K562 (cell line): ENCODE data around the gene SIK3. TPM values are rescaled to one million over a fixed set of nuclear protein-coding genes. Genes with fewer than 3 reads are reported as not detected.

ENCODE experiments used
- ATAC-seq: fragments of 200-7000 bp; cut with Tn5 transposase; 3 replicates; pipeline ENCODE4 v1.9.1; 2020; ENCODE audit warnings: moderate library complexity
- BruUV-seq: library from RNA; stranded (reverse); fragments of 400-500 nt; replicated peaks from 2 replicates; lab custom pipeline; 2021; lab: Mats Ljungman, UMichigan
- CTCF ChIA-PET: fragments of 300-600 bp; formaldehyde crosslinking; extraction: SDS; loops from one replicate; lab custom pipeline; 2021; ENCODE audit warnings: low intra/inter-chr PET ratio; lab: Yijun Ruan, JAX
- POLR2A ChIA-PET: fragments of 300-600, 350-650 bp; sonication (Branson Sonifier 250); formaldehyde crosslinking; extraction: SDS; loops from one replicate; lab custom pipeline; 2021; ENCODE audit warnings: antibody characterized with exemption, inconsistent platforms; lab: Yijun Ruan, JAX
- DNase-seq, 4 experiments: peaks; one replicate each; pipeline versions ENCODE4 v3.0.0 to v3.0.0-alpha.2; 2011 to 2018; ENCODE audit warnings: low spot score in 3 of 4, mixed read lengths in 3 of 4; ENCODE audit errors: extremely low read depth in 1 of 4
- FAIRE-seq: peaks from 2 replicates; lab custom pipeline; 2011; peaks lifted over from hg19 to GRCh38; lab: Jason Lieb, UNC
- H2AFZ ChIP-seq: 2 replicates; pipeline ENCODE4 v1.6.0; 2011; ENCODE audit warnings: low read depth, low read length, control low read depth, inconsistent platforms
- H3K27ac ChIP-seq: fragments of 200-600 bp; 3 replicates; pipeline ENCODE4 v1.8.0; 2011; ENCODE audit warnings: low read depth, mild to moderate bottlenecking, control low read depth, inconsistent platforms, low read length, moderate library complexity, mixed read lengths; ENCODE audit errors: extremely low read depth
- H3K27me3 ChIP-seq, 2 experiments: fragments of 300-600 bp in 1 of 2; 2 replicates in 1 of 2; 3 replicates in 1 of 2; pipeline versions ENCODE4 v1.6.0 to v1.8.0; 2011; ENCODE audit warnings: inconsistent platforms in 2 of 2, low read length in 2 of 2, mild to moderate bottlenecking in 1 of 2, mixed read lengths in 1 of 2, moderate library complexity in 1 of 2; ENCODE audit not compliant: control insufficient read depth in 2 of 2, insufficient read depth in 2 of 2
- H3K36me3 ChIP-seq: fragments of 300-600 bp; 3 replicates; pipeline ENCODE4 v1.8.0; 2011; ENCODE audit warnings: mild to moderate bottlenecking, low read length, inconsistent platforms; ENCODE audit not compliant: control insufficient read depth, insufficient read depth
- H3K4me1 ChIP-seq, 2 experiments: fragments of 200-600 bp in 1 of 2; replicated peaks in 1 of 2; 2 replicates in 1 of 2; 3 replicates in 1 of 2; pipeline versions ENCODE4 v1.5.1 to v1.8.0; 2011; ENCODE audit warnings: inconsistent platforms in 2 of 2, low read length in 2 of 2, mild to moderate bottlenecking in 1 of 2, mixed read lengths in 1 of 2, moderate library complexity in 1 of 2; ENCODE audit not compliant: control insufficient read depth in 2 of 2, insufficient read depth in 2 of 2
- H3K4me2 ChIP-seq: 2 replicates; pipeline ENCODE4 v1.6.1; 2011; ENCODE audit warnings: low read length, control low read depth, inconsistent platforms, mixed read lengths; ENCODE audit not compliant: insufficient read depth
- H3K4me3 ChIP-seq: fragments of 200-600 bp; sonication (generic), shearing (Covaris generic); 2 replicates; pipeline ENCODE4 v1.5.1; 2016; ENCODE audit warnings: control low read depth, inconsistent platforms
- H3K79me2 ChIP-seq: fragments of 200-600 bp; 3 replicates; pipeline ENCODE4 v1.8.0; 2011; ENCODE audit warnings: low read length, inconsistent platforms; ENCODE audit not compliant: control insufficient read depth, insufficient read depth
- H3K9ac ChIP-seq, 2 experiments: 2 replicates each; pipeline versions ENCODE4 v1.6.0 to v1.6.1; 2011; ENCODE audit warnings: low read depth in 2 of 2, low read length in 2 of 2, control low read depth in 1 of 2, inconsistent platforms in 1 of 2, mild to moderate bottlenecking in 1 of 2, mixed read lengths in 1 of 2; ENCODE audit not compliant: insufficient read depth in 1 of 2
- H3K9me1 ChIP-seq: one replicate; pipeline ENCODE4 v1.6.0; 2011; ENCODE audit warnings: inconsistent platforms, mild to moderate bottlenecking, low read length, moderate library complexity; ENCODE audit not compliant: control insufficient read depth, insufficient read depth
- H3K9me3 ChIP-seq: replicated peaks from 2 replicates; pipeline ENCODE4 v1.5.1; 2011; ENCODE audit warnings: low read depth, low read length, inconsistent platforms; ENCODE audit not compliant: control insufficient read depth, insufficient read depth
- H4K20me1 ChIP-seq: replicated peaks from 2 replicates; pipeline ENCODE4 v1.6.1; 2011; ENCODE audit warnings: low read length, inconsistent platforms, mixed read lengths; ENCODE audit not compliant: control insufficient read depth, insufficient read depth
- CHD1 ChIP-seq: fragments of 200-600 bp; sonication (generic); IDR thresholded peaks from one replicate; pipeline ENCODE4 v1.6.1; 2012; ENCODE audit warnings: mild to moderate bottlenecking, moderate library complexity, low read length, inconsistent platforms
- CLOCK ChIP-seq: fragments of 250-450 bp; sonication (Bioruptor Pico); IDR thresholded peaks from 2 replicates; pipeline ENCODE4 v1.4.0; 2020; ENCODE audit warnings: mild to moderate bottlenecking, moderate library complexity, borderline replicate concordance
- MED1 ChIP-seq: sonication (generic); formaldehyde crosslinking; IDR thresholded peaks from 2 replicates; pipeline ENCODE4 v1.8.1; 2023; ENCODE audit warnings: missing genetic modification reagents, borderline replicate concordance
- PRDM10 ChIP-seq: fragments of 450-650 bp; IDR thresholded peaks from 2 replicates; pipeline ENCODE4 v1.6.1; 2018; ENCODE audit not compliant: partially characterized antibody
- PRPF4 ChIP-seq: fragments of 200-400 bp; formaldehyde crosslinking; IDR thresholded peaks from one replicate; pipeline ENCODE4 v1.6.1; 2017; ENCODE audit warnings: low read length, low read depth, mild to moderate bottlenecking; ENCODE audit not compliant: insufficient read depth, poor library complexity, severe bottlenecking
- RBFOX2 ChIP-seq: fragments of 200-400 bp; formaldehyde crosslinking; IDR thresholded peaks from 2 replicates; pipeline ENCODE4 v1.6.1; 2017; ENCODE audit warnings: low read depth, mild to moderate bottlenecking, low read length, moderate library complexity
- TBL1XR1 ChIP-seq, 2 experiments: IDR thresholded peaks; 2 replicates each; pipeline ENCODE4 v1.6.1; 2012; ENCODE audit warnings: improper control_type of control experiment in 2 of 2, low read length in 2 of 2, mild to moderate bottlenecking in 1 of 2
- TFE3 ChIP-seq: fragments of 450-650 bp; formaldehyde crosslinking; IDR thresholded peaks from 2 replicates; pipeline ENCODE4 v1.4.0; 2020; ENCODE audit warnings: mild to moderate bottlenecking, mixed read lengths
- XRCC4 ChIP-seq: IDR thresholded peaks from one replicate; pipeline ENCODE4 v1.6.1; 2011; ENCODE audit not compliant: insufficient read depth, insufficient read length; ENCODE audit errors: extremely low read depth
- ZFP30 ChIP-seq: fragments of 250-450 bp; sonication (Bioruptor Pico); IDR thresholded peaks from 2 replicates; pipeline ENCODE4 v1.8.0; 2022; ENCODE audit warnings: moderate library complexity, mild to moderate bottlenecking, inconsistent platforms, borderline replicate concordance
- ZNF57 ChIP-seq: fragments of 450-650 bp; formaldehyde crosslinking; IDR thresholded peaks from 2 replicates; pipeline ENCODE4 v1.4.0; 2020; ENCODE audit warnings: mild to moderate bottlenecking, moderate library complexity
- ZSCAN29 ChIP-seq: fragments of 450-650 bp; IDR thresholded peaks from 2 replicates; pipeline ENCODE4 v1.6.1; 2017
- WGBS: fragments of 100-300 bp; shearing (Covaris generic); methylation state at CpG from one replicate; pipeline ENCODE4 v1.1.6; 2016; ENCODE audit warnings: low coverage, mixed read lengths; ENCODE audit not compliant: insufficient coverage; ENCODE audit errors: missing lambda C conversion rate; 5-methylcytosine and 5-hydroxymethylcytosine counted together
- in situ Hi-C: fragments of 300-500 bp; cut with MboI; formaldehyde crosslinking; loops from 4 replicates; pipeline ENCODE4 v1.15.0; 2018; ENCODE audit warnings: inconsistent platforms, mixed read lengths
- intact Hi-C: fragments of 100-400 bp; cut with micrococcal nuclease; formaldehyde crosslinking; loops from 2 replicates; pipeline ENCODE4 v1.14.2; 2022
- polyA plus RNA-seq, 8 experiments: library from polyadenylated mRNA; depleted of rRNA in 4 of 8; stranded (reverse) in 5 of 8; unstranded in 3 of 8; fragments of >200 nt; fragmentation: Nextera tagmentation in 2 of 8; fragmentation: Illumina TruSeq in 1 of 8; extraction: Ambion mirVana in 2 of 8; extraction: Trizol in 1 of 8; gene quantifications; 2 replicates each; pipeline versions ENCODE4 v1.2.1 to v1.2.3, GENCODE V29; 2011 to 2014; ENCODE audit warnings: inconsistent platforms in 1 of 8, missing spikeins in 1 of 8
- total RNA-seq, 7 experiments: library from RNA; depleted of rRNA in 6 of 7; stranded (reverse); fragments of >200 nt in 6 of 7; fragmentation: Illumina TruSeq in 2 of 7; extraction: Trizol in 2 of 7; gene quantifications; 2 replicates each; pipeline versions ENCODE4 v1.2.1 to v1.2.3, GENCODE V29; 2011 to 2021; ENCODE audit warnings: low replicate concordance in 1 of 7

The SIK3 gene
- total and polyA plus RNA-seq, 9 of the 15 experiments (the other 6 are each of a cell fraction or from before 2014, with no cell fraction given), result 1.6 to 21.6 (median 8.0) TPM

GRCh38 chr11:117068303-117068860, 29.8 kb downstream of the SIK3 start:
- H3K36me3 ChIP-seq, result no peaks in the 10 kb centered on the region
- H3K9me3 ChIP-seq, result no peaks in the 10 kb centered on the region
- CTCF ChIA-PET, result no interaction called here
- no peak overlapping the region for H3K4me2 ChIP-seq
- DNase-seq, result no peak
- H2AFZ ChIP-seq, result no peak overlapping the region
- FAIRE-seq, result no peak
- POLR2A ChIA-PET, result no interaction called here
- no peak overlapping the region for H3K9ac ChIP-seq
- peaks cover 26% of the 10 kb centered on the region for H4K20me1 ChIP-seq
- H3K4me3 ChIP-seq, result no peak overlapping the region
- WGBS, result 97% methylated on average over 6 of the region's 6 CpGs
- H3K27me3 ChIP-seq, result no peaks in the 10 kb centered on the region
- no peaks in the 10 kb centered on the region for H3K9me1 ChIP-seq
- BruUV-seq, result no TSS peak
- peaks cover 13 to 14% of the 10 kb centered on the region in 2 experiments; a peak in 4 of 5 replicates for H3K4me1 ChIP-seq
- intact Hi-C loops, result no loop called here
- no peak overlapping the region for H3K27ac ChIP-seq
- no peak for ATAC-seq
- H3K79me2 ChIP-seq, result peaks cover 35% of the 10 kb centered on the region
- in situ Hi-C loops, result no loop called here
- TF ChIP-seq PRDM10 (no peak), TFE3 (CRISPR knock-in tag) (no peak), CHD1 (no peak), PRPF4 (no peak), MED1 (CRISPR knock-in tag) (no peak), ZFP30 (CRISPR knock-in tag) (no peak), ZSCAN29 (no peak), CLOCK (CRISPR knock-in tag) (no peak), XRCC4 (no peak), RBFOX2 (no peak), TBL1XR1 (IDR thresholded peaks at IDR 0.05; ENCODE audit: low read length in 2 of 2) (no peak), ZNF57 (CRISPR knock-in tag) (no peak)
